ENCODE measurements around the gene TRIM63.

GRCh38 chr1:26017606-26018005 lies 49.8 kb downstream of the TRIM63 start:
- TF ChIP-seq SP1 (IDR thresholded peaks at IDR 0.05; ENCODE audit: low read depth, low read length), result no peak
- no peak for TF ChIP-seq EP300 (IDR thresholded peaks at IDR 0.05; ENCODE audit: borderline replicate concordance in 1 of 2, low read depth in 2 of 2, low read length in 2 of 2)
- TF ChIP-seq POLR2A (IDR thresholded peaks at IDR 0.05; ENCODE audit: control extremely low read depth in 1 of 2, low read depth in 2 of 2, low read length in 2 of 2), result no peak
- TF ChIP-seq EZH2 (IDR thresholded peaks at IDR 0.05; ENCODE audit: low read depth, low read length, severe bottlenecking), result no peak
- TF ChIP-seq CTCF (IDR thresholded peaks at IDR 0.05; ENCODE audit: control extremely low read depth in 1 of 3, insufficient read depth in 1 of 3, low read depth in 1 of 3, low read length in 3 of 3), result no peak
- no peak for TF ChIP-seq POU5F1 (IDR thresholded peaks at IDR 0.05; ENCODE audit: low read depth, low read length)
- TF ChIP-seq POLR2AphosphoS5 (IDR thresholded peaks at IDR 0.05; ENCODE audit: low read depth, low read length), result no peak
- TF ChIP-seq ATF3 (IDR thresholded peaks at IDR 0.05; ENCODE audit: insufficient read depth, low read depth, low read length), result no peak
- TF ChIP-seq CHD2 (IDR thresholded peaks at IDR 0.05; ENCODE audit: low read length), result no peak
- no peak for TF ChIP-seq CTBP2 (IDR thresholded peaks at IDR 0.05; ENCODE audit: borderline replicate concordance, insufficient read depth, insufficient read length, low read length)
- TF ChIP-seq TEAD4 (IDR thresholded peaks at IDR 0.05; ENCODE audit: low read depth, low read length), result no peak
- TF ChIP-seq JUND (IDR thresholded peaks at IDR 0.05; ENCODE audit: low read length), result no peak

Measured in H1 (cell line).